IPS-18a (cell line): ENCODE measurements around the gene SLC26A6.

Source experiments
- H3K27ac ChIP-seq: one replicate; pipeline ENCODE4 v1.5.1; 2013; ENCODE audit warnings: low read length
- H3K27me3 ChIP-seq: one replicate; pipeline ENCODE4 v1.6.1; 2013; ENCODE audit warnings: mild to moderate bottlenecking, low read length; ENCODE audit not compliant: control insufficient read depth, insufficient read depth
- H3K36me3 ChIP-seq: one replicate; pipeline ENCODE4 v1.6.1; 2013; ENCODE audit warnings: low read depth, low read length; ENCODE audit not compliant: control insufficient read depth
- H3K4me1 ChIP-seq: one replicate; pipeline ENCODE4 v1.6.1; 2013; ENCODE audit warnings: low read depth, low read length; ENCODE audit not compliant: control insufficient read depth
- H3K4me3 ChIP-seq: one replicate; pipeline ENCODE4 v1.5.1; 2013; ENCODE audit warnings: low read length
- H3K9ac ChIP-seq: one replicate; pipeline ENCODE4 v1.6.1; 2013; ENCODE audit warnings: mild to moderate bottlenecking, low read length, moderate library complexity
- H3K9me3 ChIP-seq: one replicate; pipeline ENCODE4 v1.6.1; 2013; ENCODE audit warnings: low read depth, low read length; ENCODE audit not compliant: control insufficient read depth

The SLC26A6 gene

DNA sequence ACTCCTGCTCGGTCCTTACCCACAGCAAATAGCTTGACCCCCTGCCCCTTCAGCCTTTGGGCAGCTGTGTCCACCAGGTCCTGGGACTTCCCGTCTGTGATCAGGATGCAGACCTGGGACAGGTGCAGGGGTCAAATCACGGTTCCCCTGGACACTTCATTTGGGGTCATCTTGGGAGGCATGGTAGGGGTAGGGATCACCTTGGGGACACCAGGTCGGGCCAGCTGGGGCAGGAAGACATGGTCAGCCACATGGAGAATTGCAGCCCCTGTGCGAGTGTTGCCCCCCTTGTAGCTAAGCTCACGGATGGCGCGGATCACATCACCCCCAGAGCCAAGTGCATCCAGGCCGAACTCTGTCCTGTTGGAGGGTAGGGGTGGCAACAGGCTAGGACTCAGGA is 41.9 kb downstream of the SLC26A6 start:
- Histone ChIP-seq H3K4me3 (no peak overlapping the region), H3K27ac (no peak overlapping the region), H3K4me1 (peaks cover 6% of the 10 kb centered on the region), H3K9ac (no peak overlapping the region), H3K36me3 (peaks cover 12% of the 10 kb centered on the region), H3K9me3 (no peaks in the 10 kb centered on the region), H3K27me3 (no peaks in the 10 kb centered on the region)

DNA sequence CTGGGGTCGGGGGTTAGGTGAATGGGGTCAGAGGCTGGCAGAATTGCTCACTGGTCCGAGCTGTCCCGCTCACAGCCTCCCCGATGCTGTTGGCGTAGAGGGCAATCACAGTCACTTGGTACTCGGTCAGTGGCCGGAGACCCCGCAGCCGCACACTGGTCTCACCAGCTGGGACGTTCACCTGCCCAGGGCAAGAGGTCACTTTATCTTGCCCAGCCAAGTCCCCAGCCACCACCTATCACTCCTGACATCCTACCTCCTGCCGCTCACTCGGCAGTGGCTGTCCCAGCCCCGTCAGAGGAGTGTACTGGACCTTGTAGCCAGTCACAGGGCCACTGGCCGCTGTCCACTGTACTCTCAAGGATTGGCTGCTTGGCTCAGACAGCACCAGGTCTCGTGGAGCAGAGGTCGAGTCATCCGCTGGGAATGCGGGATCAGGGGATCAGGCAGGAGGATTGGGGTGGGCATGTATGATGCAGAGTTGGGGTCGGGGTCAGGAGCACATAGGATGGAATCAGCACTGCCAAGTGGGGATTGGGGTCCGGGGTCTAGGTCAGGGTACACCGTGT is 42.7 kb downstream of the SLC26A6 start:
- H3K4me3 ChIP-seq: no peak overlapping the region
- peaks cover 5% of the 10 kb centered on the region for H3K36me3 ChIP-seq
- no peak overlapping the region for H3K9ac ChIP-seq
- no peak overlapping the region for H3K27ac ChIP-seq
- no peaks in the 10 kb centered on the region for H3K9me3 ChIP-seq
- peaks cover 6% of the 10 kb centered on the region for H3K4me1 ChIP-seq
- H3K27me3 ChIP-seq: no peaks in the 10 kb centered on the region

DNA sequence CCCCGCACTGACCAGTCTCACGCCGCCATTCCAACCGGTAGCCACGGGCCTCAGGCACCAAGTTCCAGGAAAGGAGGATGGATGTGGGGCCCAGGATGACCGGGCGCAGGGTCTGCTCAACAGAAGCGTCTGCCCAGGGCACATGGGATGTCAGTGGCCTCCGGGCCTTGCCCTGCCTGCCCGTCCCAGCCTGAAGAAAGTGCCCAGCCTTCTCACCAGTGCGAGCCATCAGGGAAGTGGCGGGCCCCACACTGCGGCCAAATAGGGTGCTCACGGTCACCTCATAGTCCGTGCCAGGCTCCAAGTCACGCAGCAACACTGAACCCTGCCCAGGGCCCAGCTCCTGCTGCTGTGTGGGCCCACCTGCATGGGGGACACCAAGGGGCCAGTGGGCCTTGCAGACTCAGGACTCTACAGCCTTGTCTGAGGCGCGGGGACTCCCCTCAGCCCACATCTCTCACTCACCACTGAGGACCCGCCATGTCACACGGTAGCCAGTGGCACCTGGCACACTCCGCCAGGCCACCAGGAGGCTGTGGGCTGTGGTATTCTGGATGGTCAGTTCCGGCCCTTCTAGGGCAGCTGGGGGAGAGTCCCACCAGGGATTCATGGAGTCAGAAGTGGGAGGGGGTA is 43.3 kb downstream of the SLC26A6 start:
- no peak overlapping the region for H3K4me3 ChIP-seq
- peaks cover 6% of the 10 kb centered on the region for H3K4me1 ChIP-seq
- no peak overlapping the region for H3K9ac ChIP-seq
- no peaks in the 10 kb centered on the region for H3K36me3 ChIP-seq
- H3K27ac ChIP-seq: no peak overlapping the region
- no peaks in the 10 kb centered on the region for H3K27me3 ChIP-seq
- H3K9me3 ChIP-seq: no peaks in the 10 kb centered on the region

DNA sequence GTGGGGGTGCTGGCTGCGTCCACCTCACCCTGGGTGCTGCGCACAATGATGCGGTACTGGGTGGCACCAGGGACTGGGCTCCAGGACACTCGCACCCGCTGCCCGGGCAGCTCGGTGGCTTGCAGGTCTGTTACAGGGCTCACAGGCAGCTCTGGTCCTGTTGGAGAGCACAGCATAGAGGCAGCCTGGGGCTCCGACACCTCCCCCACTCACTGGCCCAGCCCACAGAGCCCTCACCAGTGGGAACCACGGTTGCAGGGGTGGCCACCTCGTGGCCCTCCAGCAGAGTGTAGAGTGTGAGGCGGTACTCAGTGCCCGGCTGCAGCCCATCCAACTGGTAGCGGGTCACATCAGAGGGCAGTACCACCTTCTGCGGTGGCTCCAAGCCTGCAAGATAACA is 43.8 kb downstream of the SLC26A6 start:
- no peak overlapping the region for H3K27ac ChIP-seq
- no peaks in the 10 kb centered on the region for H3K36me3 ChIP-seq
- H3K9ac ChIP-seq: no peak overlapping the region
- H3K4me3 ChIP-seq: no peak overlapping the region
- H3K9me3 ChIP-seq: no peaks in the 10 kb centered on the region
- peaks cover 6% of the 10 kb centered on the region for H3K4me1 ChIP-seq
- no peaks in the 10 kb centered on the region for H3K27me3 ChIP-seq

DNA sequence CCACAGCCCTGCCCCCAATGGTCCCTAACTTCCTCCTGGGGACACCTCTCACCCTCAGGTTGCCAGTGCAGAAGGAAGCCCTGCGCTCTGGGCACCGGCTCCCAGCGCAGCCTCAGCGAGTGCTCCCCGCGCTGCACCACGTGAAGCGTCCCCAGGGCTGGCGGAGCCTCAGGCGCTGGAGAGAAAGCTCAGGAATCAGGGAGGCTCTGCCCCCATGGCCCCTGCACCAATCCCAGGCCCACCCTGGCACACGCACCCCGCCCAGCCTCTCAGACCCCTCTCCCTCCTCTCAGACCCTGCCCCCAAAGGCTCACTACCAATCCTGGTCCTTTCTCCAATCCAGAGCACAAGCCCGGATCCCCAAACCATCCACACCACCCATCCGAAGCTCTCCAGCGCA is 47.0 kb downstream of the SLC26A6 start:
- H3K9me3 ChIP-seq: no peaks in the 10 kb centered on the region
- no peaks in the 10 kb centered on the region for H3K36me3 ChIP-seq
- no peak overlapping the region for H3K4me3 ChIP-seq
- H3K4me1 ChIP-seq: no peaks in the 10 kb centered on the region
- no peak overlapping the region for H3K9ac ChIP-seq
- no peaks in the 10 kb centered on the region for H3K27me3 ChIP-seq
- no peak overlapping the region for H3K27ac ChIP-seq

DNA sequence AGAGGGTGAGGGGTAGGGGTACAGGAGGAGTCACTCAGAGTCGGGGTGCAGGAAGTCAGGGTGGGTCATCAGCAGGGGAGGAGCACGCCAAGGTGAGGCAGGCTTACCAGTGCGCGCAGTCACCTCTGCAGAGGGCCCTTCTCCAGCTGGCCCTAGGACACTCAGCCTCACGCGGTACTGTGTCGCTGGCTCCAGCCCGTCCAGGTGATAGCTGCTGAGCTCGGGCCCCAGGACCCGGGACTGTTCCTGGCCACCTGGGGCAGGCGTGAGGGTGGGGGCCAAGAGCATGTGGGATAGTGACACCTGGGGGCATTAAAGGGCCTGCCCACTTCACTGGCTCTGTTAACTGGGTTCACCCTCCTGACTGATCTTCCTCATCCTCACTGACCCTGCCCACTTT is 47.6 kb downstream of the SLC26A6 start:
- Histone ChIP-seq H3K4me1 (no peaks in the 10 kb centered on the region), H3K9ac (no peak overlapping the region), H3K27ac (no peak overlapping the region), H3K36me3 (no peaks in the 10 kb centered on the region), H3K27me3 (no peaks in the 10 kb centered on the region), H3K9me3 (no peaks in the 10 kb centered on the region), H3K4me3 (no peak overlapping the region)

DNA sequence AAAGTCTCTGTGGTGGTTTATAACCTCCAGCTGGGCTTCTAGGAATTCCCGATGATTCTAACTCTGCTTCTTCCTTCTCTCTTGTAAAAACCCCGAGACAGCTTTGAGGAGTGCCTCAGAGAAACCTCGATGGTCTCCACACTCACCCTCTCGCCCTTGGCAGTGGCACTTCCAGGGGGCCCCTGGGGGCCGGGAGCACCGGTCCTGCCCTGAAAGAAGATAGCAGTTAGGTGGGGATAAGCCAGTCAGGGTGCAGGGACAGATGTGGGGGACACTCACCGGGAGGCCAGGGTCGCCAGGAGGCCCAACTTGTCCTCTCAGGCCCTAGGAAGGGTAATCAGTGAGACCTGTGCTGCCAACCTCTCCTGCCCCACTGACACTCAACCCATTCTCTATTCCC is 49.9 kb downstream of the SLC26A6 start:
- no peak overlapping the region for H3K27ac ChIP-seq
- no peaks in the 10 kb centered on the region for H3K9me3 ChIP-seq
- no peak overlapping the region for H3K9ac ChIP-seq
- H3K36me3 ChIP-seq: no peaks in the 10 kb centered on the region
- H3K4me3 ChIP-seq: no peak overlapping the region
- H3K27me3 ChIP-seq: no peaks in the 10 kb centered on the region
- no peaks in the 10 kb centered on the region for H3K4me1 ChIP-seq

DNA sequence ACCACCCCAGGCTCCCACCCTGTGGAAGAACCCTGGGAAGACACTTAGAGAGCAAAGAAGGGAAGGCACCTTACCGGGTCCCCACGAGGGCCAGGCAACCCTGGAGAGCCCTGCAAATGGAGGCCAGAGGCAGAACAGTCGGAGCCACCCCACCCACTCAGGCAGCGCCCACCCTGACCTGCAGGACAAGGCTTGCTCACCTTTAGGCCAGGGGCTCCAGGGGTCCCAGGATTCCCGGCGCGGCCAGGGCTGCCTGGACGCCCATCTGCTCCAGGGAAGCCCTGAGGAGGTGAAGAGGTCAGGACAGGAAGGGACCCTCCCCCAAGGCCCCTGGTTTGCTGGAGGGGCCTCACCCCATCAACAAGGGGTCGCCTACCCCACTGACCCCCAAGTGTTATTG is 50.4 kb downstream of the SLC26A6 start:
- Histone ChIP-seq H3K27me3 (no peaks in the 10 kb centered on the region), H3K4me3 (no peak overlapping the region), H3K36me3 (no peaks in the 10 kb centered on the region), H3K4me1 (no peaks in the 10 kb centered on the region), H3K27ac (no peak overlapping the region), H3K9ac (no peak overlapping the region), H3K9me3 (no peaks in the 10 kb centered on the region)

DNA sequence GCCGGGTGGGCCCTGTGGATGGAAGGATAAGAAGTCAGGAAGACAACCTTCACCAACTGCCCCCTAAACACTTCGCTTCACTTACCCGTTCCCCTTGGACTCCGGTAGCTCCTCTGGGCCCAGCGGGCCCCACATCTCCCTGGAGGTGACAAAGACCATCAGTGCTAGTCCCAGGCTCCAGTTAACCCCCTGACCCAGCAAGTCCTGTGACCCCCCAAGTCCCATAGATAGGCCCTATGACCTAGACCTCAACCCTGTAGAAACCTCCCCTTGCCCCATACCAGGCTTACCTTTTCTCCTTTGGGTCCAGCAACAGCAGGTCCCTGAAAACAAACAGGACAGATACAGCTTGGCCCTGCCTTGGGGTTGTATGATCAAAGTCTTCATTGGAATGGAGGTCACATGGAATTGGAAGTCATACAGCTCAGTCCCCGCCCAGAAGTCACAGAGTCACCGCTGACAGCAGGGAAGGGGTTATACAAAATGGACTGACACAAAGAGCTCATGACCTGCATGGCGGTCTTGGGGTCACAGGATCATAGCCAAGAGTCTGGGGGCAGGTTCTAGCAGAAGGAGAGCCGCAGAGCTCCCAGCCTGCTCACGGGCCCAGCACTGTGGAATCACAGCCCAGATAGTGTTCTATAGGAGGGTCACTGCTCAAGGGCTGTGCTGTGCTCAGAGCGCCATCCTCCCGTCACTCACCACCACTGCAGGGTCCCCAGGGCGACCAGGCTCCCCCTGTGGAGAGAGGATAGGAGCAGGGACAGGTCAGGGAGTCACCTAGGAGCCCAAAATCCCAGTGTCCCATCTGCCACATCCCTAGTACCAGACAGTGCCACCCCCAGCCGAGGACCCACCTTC is 53.4 kb downstream of the SLC26A6 start:
- Histone ChIP-seq H3K27ac (no peak overlapping the region), H3K9me3 (no peaks in the 10 kb centered on the region), H3K36me3 (peaks cover 6% of the 10 kb centered on the region), H3K9ac (no peak overlapping the region), H3K4me1 (no peaks in the 10 kb centered on the region), H3K27me3 (no peaks in the 10 kb centered on the region), H3K4me3 (no peak overlapping the region)

DNA sequence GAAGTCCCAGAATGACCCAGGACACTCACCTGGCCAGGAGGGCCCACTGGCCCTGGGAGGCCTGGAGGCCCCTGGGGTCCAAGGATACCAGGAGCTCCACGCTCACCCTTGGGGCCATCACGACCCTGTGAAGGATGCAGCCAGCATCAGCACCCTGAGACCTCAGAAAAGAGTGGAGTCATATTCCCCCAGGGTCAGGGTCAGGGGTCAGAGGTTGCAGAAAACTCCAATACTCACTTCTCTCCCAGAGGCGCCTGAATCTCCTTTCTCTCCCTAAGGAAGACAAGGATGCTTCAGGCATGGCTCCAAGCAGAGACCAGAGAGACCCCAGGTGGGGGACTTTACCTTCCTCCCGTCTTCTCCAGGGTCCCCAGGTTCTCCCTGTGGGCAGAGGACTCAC is 58.6 kb downstream of the SLC26A6 start:
- no peak overlapping the region for H3K27ac ChIP-seq
- peaks cover 6% of the 10 kb centered on the region for H3K36me3 ChIP-seq
- H3K27me3 ChIP-seq: no peaks in the 10 kb centered on the region
- H3K9ac ChIP-seq: no peak overlapping the region
- no peaks in the 10 kb centered on the region for H3K4me1 ChIP-seq
- no peaks in the 10 kb centered on the region for H3K9me3 ChIP-seq
- H3K4me3 ChIP-seq: no peak overlapping the region
